H54 (cell line): ENCODE data around the gene LEP.

Source experiments
- DNase-seq: peaks from one replicate; pipeline ENCODE4 v3.0.0; 2011; ENCODE audit warnings: low spot score, mixed read lengths; ENCODE audit not compliant: insufficient read length
- FAIRE-seq: peaks from 3 replicates; lab custom pipeline; 2011; peaks lifted over from hg19 to GRCh38; lab: Jason Lieb, UNC
- POLR2A ChIP-seq: IDR thresholded peaks from 2 replicates; pipeline ENCODE4 v1.6.1; 2011; ENCODE audit warnings: low read depth, mild to moderate bottlenecking, low read length

The LEP gene

DNA sequence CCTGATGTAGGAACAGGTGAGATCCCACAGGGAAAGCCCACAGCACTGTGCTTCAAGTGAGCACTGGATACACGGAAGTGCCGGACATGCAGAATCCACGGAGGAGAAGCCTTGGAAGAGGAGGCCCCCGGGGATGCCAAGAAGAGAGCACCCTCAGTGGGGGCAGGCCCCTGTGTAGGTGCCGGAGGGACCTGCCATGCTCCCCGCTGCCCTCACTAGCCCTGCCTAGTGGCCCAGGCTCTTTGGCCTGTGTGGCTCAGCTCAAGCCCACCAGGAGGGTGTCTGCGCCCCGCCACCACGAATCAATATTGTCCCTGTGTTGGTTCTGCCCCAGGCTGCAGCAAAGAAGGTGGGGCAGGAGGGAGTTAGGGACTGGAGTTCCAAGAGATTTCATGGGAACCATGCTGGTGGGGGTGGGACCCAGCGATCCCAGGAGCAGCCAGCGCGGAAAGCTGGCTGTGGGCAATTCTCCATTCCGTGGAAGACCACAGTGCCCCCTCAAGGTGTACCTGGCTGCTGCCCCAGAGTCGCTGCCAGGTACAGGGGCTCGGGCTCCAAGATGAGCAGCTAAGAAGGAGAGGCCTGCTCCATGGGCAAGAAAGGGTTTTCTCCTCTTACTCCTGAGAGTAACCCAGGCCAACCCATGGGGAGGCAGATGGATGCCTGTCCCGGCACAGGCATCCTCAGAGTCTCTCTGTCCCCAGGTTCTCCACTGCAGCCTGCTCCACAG is 34.9 kb upstream of the LEP start:
- DNase-seq = no peak
- no peak for TF ChIP-seq POLR2A
- no peak for FAIRE-seq

DNA sequence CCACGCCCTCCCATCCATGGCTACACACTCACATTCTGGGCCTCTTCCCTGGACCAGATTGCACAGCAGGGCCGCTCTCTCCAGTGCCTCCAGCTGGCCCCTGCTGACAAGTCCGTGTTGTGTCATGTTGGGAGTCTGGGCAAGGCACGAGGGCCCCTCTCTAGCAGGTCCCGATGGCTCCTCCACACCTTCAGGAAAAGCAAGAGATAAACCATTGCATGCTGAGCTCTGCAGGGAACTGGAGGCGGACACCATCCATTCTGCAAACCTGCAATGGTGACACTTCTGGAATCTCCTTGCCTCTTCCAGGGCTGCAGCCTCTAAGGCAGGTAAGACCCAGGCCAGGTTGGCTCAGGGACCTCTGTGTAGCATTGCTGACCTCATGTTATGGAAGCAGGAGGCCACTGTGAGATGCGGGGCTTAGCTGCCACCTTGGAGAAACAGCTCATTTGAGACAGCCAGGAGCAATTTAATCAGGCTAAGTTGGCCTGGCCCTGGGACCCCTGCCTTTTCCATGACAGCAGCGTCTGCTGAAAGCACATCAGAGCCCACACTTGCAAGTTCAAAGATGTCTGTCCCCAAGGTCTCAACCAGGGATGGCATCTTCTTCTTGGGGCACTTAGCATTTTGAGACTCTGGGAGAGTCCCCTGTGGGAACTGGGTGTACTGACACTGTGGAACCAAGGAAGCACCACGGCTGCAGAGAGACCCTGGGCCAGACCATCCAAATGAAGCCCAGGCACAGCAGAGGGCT is 34.2 kb upstream of the LEP start:
- DNase-seq = no peak
- TF ChIP-seq POLR2A = no peak
- no peak for FAIRE-seq

DNA sequence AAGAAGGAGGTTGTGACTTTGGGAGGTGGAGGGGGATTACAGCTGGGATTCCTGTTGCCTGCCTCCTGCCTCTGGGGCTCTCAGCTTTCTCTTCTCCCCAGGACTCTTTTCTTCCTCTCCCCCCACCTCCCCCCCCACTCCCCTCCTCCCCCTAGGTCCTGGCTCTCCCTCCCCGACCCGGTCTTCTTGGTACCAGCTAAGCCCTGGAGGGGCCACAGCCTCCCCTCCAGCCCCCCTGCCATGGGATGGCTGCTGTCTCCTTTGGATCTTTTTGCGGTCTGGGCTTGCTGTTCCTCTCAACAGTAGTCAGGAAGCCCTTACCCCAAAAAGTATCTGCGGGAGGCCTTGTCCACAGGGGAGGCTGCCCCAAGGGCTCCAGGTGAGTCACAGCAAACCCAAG is 33.5 kb upstream of the LEP start:
- DNase-seq = no peak
- TF ChIP-seq POLR2A = no peak
- FAIRE-seq = no peak

DNA sequence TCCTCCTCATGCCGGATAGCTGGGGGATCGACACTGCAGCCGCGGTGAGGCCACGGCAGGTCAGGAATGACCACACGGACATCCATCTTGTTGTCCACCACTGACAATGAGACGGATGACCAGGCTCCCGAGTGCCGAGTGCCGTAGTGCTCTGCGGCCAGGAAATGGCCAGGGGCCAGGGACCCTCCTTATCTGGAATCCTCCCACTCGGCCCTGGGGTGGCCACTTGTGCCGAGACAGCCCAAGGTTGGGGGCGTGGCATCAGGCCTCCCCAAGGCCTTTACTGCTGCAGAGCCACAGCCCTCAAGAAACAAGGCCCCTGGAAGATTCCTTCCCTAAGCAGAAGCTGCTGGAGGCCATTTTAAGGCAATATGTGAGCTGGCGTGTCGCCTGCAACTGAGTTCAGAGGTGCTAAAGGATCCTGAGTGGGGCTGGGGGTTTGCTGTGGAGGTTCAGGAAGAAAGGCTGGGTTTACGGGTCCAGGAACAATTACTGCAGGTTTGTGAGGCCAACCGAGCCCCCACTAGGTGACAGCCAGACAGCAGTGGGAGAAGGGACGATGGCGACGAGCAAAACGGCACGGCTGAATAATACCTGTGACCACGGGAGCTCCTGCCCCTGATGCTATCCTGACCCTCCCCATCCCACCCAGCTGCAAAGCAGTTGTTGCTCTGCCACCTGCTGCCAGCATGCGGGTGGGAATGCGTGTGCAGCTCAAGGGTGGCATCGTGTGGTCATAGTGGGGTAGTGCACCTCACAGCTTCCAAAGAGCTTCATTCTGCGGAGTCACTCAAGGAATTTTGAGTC is 31.6 kb upstream of the LEP start:
- peak; percentile 83 for DNase-seq
- TF ChIP-seq POLR2A = no peak
- FAIRE-seq = no peak

DNA sequence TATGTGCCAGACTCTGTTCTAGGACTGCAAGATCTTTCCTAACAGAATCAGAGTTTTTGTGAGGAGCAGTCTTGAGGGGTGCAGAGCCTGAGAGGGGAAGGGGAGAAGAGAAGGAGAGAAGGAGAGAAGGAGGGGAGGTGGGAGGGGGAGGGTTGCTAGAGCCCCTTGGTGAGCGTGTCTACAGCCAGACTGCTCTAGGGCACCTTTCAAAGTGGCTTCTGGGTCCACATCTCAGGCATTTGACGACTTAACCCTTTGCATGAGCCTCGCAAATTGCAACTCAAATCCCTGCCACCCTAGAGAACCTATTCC is 31.1 kb upstream of the LEP start:
- DNase-seq = no peak
- TF ChIP-seq POLR2A = no peak
- no peak for FAIRE-seq

DNA sequence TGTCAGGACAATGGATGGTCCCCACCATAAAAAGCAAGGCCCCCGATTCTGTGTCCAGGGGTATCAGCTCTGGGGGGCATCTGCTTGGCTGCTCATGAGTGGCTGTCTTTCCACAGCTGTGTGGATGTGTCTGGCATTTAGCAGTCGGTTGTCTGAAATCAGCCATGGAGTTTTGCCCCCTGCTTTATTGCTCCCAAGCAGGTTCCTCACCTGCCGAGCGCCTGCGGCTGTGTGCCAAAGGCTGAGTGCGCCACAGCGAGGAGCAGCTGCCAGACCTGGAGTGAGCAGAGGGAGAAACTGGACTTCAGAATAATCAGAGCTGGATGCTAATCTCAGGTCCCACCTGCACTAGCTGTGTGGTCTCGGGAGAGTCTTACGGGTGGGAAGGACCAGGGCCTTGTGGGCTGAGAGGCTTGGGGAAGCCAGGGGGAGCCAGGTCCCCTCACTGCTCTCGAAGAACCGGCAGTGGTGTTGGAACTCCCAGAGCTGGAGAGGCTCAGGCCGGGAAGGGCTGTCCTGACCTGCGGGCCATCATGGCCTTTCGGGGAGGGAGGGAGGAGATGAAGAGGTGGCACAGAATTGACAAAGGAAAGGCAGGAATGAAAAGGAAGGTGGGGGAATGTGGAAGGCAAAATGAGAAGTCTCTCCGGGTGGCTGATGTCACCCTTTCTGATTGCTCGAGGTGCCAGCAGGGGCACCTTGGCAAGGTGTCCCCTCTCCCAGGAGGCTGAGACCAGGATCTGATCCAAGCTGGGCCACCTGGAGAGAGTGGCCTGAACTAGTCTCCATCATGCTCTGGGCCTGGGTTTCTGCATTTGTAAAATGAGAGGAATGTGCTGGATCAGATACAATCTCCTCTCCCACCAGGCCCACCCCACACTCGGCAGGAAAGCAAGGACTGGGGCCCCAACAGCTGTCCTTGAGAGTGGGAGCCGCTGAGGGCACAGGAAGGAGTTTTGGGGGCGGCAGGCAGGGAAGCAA is 30.2 kb upstream of the LEP start:
- TF ChIP-seq POLR2A = no peak
- no peak for DNase-seq
- no peak for FAIRE-seq

DNA sequence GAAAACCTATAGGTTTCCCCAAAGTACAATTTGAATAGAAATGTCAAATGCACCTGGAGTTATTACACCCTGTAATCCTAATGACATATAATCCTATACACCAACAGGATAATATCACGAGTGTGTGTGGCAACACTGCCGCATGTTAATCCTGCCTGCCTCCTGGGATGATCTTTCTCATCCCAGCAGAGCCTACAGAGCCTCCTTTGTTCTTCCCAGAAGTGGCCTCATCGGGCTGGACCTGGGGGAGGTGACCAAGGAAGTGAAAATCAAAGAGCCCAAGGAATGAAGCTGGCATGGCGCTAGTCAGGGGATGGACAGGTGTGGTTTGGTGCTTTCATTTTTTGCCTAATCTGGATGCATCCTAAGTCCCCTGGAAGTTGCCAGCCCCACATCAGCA is 29.5 kb upstream of the LEP start:
- DNase-seq = no peak
- no peak for TF ChIP-seq POLR2A
- FAIRE-seq = no peak

DNA sequence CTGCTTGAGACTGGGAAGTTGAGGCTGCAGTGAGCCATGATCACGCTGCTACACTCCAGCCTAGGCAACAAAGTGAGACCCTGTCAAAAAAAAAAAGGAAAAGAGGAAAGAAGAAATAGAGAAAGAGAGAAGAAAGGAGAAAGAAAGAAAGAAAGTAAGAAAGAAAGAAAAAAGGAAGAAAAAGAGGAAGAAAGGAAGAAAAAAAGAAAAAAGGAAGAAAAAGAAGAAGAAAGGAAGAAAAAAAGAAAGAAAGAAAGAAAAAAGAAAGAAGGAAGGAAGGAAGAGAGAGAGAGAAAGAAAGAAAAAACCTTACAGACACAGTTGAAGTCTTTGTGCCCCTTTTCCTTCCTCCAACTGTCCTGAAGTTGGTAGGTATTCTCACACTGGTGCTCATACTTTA is 26.6 kb upstream of the LEP start:
- TF ChIP-seq POLR2A = no peak
- FAIRE-seq = no peak
- DNase-seq = no peak

DNA sequence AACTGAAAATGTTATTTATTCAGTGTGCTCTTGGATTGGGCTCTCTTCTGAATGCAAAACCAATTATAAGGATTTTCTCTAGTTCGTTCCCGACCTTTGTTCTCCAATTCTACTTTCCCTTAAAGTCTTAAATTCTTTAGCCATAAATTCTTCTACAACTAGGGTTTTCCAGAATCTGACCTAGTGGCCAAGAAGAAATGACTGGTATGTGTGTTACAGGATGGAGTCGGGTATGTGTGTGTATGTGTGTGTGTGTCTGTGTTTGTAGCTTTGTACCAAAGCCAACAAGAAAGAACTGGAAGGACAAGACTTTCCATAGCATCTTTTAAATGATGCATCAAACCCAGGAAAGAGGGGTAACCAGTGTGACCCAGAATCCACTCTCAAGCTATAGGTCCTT is 25.8 kb upstream of the LEP start:
- FAIRE-seq = no peak
- TF ChIP-seq POLR2A = no peak
- DNase-seq = no peak

DNA sequence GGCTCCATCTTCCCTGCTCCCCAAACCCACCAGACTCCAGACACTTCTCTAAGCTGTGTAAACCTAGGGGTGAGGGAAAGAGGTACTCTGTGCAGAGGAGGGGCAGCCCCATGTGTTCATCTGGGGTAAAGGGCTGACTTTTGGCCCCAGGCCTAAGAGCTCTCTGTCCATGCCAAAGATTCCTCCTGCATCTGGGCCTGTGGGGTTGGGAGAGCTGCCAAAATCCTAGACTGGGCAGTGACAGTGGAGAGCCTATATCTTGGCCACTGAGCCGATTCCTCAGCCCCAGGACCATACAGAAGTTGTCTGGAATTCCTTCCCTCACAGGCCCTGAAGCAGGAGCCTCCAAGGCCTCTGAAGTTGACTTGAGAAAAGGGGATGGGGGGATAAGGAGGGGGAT is 25.3 kb upstream of the LEP start:
- TF ChIP-seq POLR2A = no peak
- FAIRE-seq (no peak), DNase-seq (no peak)

DNA sequence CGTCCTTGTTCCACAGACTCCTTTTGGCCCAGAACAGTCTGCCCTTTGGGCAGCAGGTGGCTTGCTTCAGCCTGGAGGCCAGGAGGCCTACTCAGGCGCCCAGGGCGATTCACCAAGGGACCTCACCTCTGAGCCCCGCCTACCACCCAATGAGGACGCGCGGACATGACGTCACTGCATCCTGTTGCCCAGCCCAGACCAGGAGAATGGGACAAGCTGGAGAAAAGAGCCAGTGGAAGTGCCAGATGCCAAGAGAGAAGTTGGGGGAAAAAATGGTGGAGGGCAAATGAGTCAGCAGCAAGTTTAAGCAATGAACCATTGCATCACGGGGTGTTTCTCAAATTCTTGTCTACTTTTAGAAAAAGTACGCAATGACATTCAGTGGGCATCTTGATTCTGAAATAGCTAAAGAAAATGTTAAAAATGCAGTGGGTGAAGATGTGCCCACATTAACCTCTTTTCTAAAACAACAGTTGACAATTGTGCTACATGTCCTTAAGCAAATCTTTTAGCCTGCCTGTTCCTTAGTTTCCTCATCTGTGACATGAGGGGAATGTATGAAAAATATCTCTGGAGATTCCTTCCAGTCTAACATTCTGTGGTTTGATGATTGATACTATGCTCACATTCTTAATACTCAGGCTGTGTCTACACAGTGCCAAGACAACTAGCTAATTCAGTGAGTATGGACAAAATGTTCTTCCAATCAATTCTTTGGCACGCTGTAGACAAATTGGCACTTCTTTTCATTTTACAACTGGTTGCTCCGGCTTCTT is 23.9 kb upstream of the LEP start:
- FAIRE-seq = no peak
- no peak for TF ChIP-seq POLR2A
- no peak for DNase-seq

DNA sequence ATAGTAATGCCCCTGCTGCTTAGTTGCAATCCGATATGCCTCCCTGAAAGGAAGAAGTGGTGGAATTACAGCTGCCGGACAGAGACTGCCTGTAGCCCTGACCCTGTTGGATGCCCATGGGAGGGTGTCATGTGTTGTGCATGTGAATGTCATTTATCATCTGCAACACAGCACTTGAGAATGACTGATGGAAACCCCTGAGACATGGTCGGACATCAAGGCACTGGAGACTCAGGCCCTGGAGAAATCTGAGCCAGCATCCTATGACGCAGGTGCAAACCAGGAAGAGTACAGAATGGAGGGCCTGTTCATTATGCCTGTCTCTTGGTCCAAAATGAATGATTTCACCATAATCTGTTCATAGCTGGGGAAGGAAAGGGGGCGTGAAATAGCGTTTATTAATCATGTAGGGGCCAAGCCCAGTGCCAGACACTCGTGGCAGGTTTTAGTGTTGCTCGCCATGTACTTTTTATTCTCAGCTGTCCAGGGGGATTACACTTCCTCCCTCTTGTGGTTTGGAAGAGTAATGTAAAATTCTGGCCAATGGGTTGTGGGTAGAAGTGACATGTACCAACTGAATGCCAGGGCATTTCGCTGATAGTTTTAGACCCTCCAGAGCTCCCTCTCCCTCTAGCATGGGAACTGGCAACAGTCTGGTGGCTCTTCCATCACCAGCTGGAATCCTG is 23.0 kb upstream of the LEP start:
- DNase-seq (no peak), FAIRE-seq (no peak)
- TF ChIP-seq POLR2A = no peak
